Adrenal gland (tissue), 12 donors: ENCODE data around the gene ZNF74. TPM values are rescaled to one million over a fixed set of nuclear protein-coding genes. Genes with fewer than 3 reads are reported as not detected.

ENCODE experiments used
- DNase-seq, 7 donors: peaks; one replicate each; pipeline ENCODE4 v3.0.0-alpha.2; 2019 to 2020
- H3K27ac ChIP-seq, 5 donors: fragments of 200-600 bp; sonication (generic) in 4 of 5; 1 replicate in 3 of 5; 2 replicates in 2 of 5; pipeline versions ENCODE4 v1.5.1 to v1.8.0; 2016 to 2020; ENCODE audit warnings: mild to moderate bottlenecking in 1 of 5
- H3K27me3 ChIP-seq: fragments of 200-600 bp; 2 replicates; pipeline ENCODE4 v1.8.0; 2021
- H3K36me3 ChIP-seq, 2 donors: fragments of 200-600 bp; replicated peaks in 1 of 2; 1 replicate in 1 of 2; 2 replicates in 1 of 2; pipeline versions ENCODE4 v1.5.1 to v1.8.0; 2018 to 2022
- H3K4me1 ChIP-seq, 2 donors: fragments of 200-600 bp; replicated peaks in 1 of 2; 1 replicate in 1 of 2; 2 replicates in 1 of 2; pipeline versions ENCODE4 v1.5.1 to v1.8.0; 2018 to 2021
- H3K4me3 ChIP-seq, 4 donors: fragments of 200-600 bp; sonication (generic) in 3 of 4; one replicate each; pipeline ENCODE4 v1.5.1; 2016 to 2018
- H3K9me3 ChIP-seq, 3 donors: fragments of 200-600 bp; sonication (generic) in 1 of 3; replicated peaks in 1 of 3; 1 replicate in 2 of 3; 2 replicates in 1 of 3; pipeline versions ENCODE4 v1.5.1 to v1.8.0; 2016 to 2021
- CTCF ChIP-seq, 6 experiments: fragments of 450-650 bp in 4 of 6; fragments of 200-600 bp in 2 of 6; sonication (generic) in 1 of 6; IDR thresholded peaks; 1 replicate in 5 of 6; 2 replicates in 1 of 6; pipeline versions ENCODE4 v1.5.1 to v1.8.0; 2016 to 2021; ENCODE audit warnings: antibody characterized with exemption in 6 of 6, mild to moderate bottlenecking in 2 of 6, moderate library complexity in 1 of 6
- POLR2A ChIP-seq, 2 donors: fragments of 450-650 bp; IDR thresholded peaks; one replicate each; pipeline ENCODE4 v1.6.1; 2017; ENCODE audit warnings: antibody characterized with exemption in 2 of 2, mild to moderate bottlenecking in 2 of 2, moderate library complexity in 1 of 2
- WGBS, 4 donors: extraction: QIAGEN DNeasy Blood & Tissue Kit in 2 of 4; methylation state at CpG; one replicate each; pipeline versions ENCODE4 v1.1.5 to v1.1.7; 2013 to 2017; 5-methylcytosine and 5-hydroxymethylcytosine counted together
- intact Hi-C, 2 donors: fragments of 100-400 bp; cut with DNase I; formaldehyde crosslinking; loops; one replicate each; pipeline versions ENCODE4 v1.14.1 to v1.15.0; 2022 to 2023
- polyA plus RNA-seq, 3 donors: library from polyadenylated mRNA; stranded (reverse); fragments of 200-250 nt in 2 of 3; fragments of 350-450 nt in 1 of 3; fragmentation: Illumina TruSeq in 1 of 3; extraction: RNeasy Lipid Tissue Mini Kit (QIAGEN cat#74804) in 1 of 3; gene quantifications; one replicate each; pipeline ENCODE4 v1.2.3, GENCODE V29; 2013 to 2014
- total RNA-seq, 9 donors: library from RNA; depleted of rRNA in 4 of 9; stranded (reverse); fragments of >200 nt in 4 of 9; fragments of 120-200 nt in 1 of 9; fragmentation: NEBNext Ultra II Directional in 1 of 9; extraction: Animal tissue kit (Norgen Biotek cat#: 25700) in 1 of 9; gene quantifications; one replicate each; pipeline versions ENCODE4 v1.1.0 to v1.2.4, GENCODE V29; 2013 to 2023
- donor health status: healthy with polysubstance abuse.
- donor health status: Bipolar disorder and iron deficiency.
- donor health status: DM: yes; HTN: yes; CAD: no.
- donor health status: DM: no; HTN: no; CAD: no.
- donor health status: DM: no; HTN: no; CAD: no.
- donor health status: DM: yes; HTN: yes; CAD: no.

The ZNF74 gene
- total and polyA plus RNA-seq, 12 donors, result 4.4 to 28.9 (median 9.5) TPM

- Histone ChIP-seq H3K4me3 (peak overlapping the region in 1 of 4 donors; percentile 47), H3K9me3 (no peaks in the 10 kb centered on the region), H3K4me1 (peaks cover 12 to 29% of the 10 kb centered on the region in 2 donors), H3K27me3 (peaks cover 49% of the 10 kb centered on the region), H3K36me3 (no peaks in the 10 kb centered on the region), H3K27ac (no peak overlapping the region)
- WGBS, 4 donors, result 19 to 64% (median 37%) methylated on average over 3 to 50 of the region's 50 CpGs
- TF ChIP-seq POLR2A (IDR thresholded peaks at IDR 0.05) (no peak), CTCF (IDR thresholded peaks at IDR 0.05) (no peak)
- no peak for DNase-seq
- intact Hi-C loops, result loop anchor here in 1 of 2 donors (10.0 kb wide), 1 partner anchor 53 kb away; no protein-coding TSS in a partner anchor
Measured at GRCh38 chr22:20431511-20432192, 37.7 kb downstream of the ZNF74 start.

DNA sequence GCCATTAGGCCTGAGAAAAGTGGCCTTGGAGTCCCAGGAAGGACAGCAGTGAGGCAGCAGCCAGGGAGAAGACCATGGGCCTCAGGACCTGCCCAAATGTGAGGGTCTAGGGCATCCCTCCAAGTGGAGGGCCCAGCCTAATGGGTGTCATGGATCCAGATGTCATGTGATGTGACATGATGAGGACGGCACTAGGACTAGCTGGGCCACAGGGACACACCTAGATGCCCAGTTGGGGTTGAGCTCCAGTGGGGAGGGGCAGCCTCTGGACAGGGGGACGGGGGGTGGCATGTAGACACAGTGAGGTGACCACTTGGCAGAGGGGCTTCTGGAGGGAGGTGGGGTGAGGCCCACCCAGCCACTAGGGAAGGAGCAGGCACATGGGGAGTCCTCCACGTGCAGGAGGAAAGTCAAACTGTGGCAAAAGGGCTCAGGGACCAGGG, 38.3 kb downstream of the ZNF74 start:
- WGBS, 4 donors, result 79 to 85% (median 84%) methylated on average over 2 to 3 of the region's 3 CpGs
- Histone ChIP-seq H3K27me3 (peaks cover 55% of the 10 kb centered on the region), H3K4me1 (peaks cover 12 to 35% of the 10 kb centered on the region in 2 donors), H3K36me3 (no peaks in the 10 kb centered on the region), H3K9me3 (no peaks in the 10 kb centered on the region), H3K4me3 (no peak overlapping the region), H3K27ac (no peak overlapping the region)
- TF ChIP-seq CTCF (IDR thresholded peaks at IDR 0.05), result no peak
- TF ChIP-seq POLR2A (IDR thresholded peaks at IDR 0.05), result no peak
- intact Hi-C loops, result loop anchor here in 1 of 2 donors (10.0 kb wide), 1 partner anchor 53 kb away; no protein-coding TSS in a partner anchor
- DNase-seq, result no peak

DNA sequence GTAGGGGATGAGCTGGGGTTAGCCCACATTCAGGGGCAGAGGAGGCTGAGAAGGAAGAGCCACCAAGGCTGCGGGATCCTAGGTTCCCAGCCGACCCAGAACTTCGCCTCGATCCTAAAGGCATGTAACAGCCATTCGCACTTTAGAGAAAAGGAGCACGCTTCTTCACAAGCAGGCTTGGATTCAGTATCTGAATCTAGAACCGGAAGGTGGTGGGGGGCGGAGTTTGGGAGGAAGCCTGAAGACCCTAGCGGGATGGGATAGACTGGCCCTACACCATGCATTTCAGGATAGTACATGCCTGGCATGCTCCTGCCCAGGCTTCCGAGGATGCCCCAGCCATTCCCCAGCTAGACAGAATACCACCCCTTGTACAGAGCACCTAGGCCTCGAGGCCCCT, 39.2 kb downstream of the ZNF74 start:
- Histone ChIP-seq H3K4me1 (peaks cover 18 to 40% of the 10 kb centered on the region in 2 donors), H3K9me3 (no peaks in the 10 kb centered on the region), H3K27ac (no peak overlapping the region), H3K36me3 (no peaks in the 10 kb centered on the region), H3K4me3 (no peak overlapping the region), H3K27me3 (peaks cover 55% of the 10 kb centered on the region)
- TF ChIP-seq POLR2A (IDR thresholded peaks at IDR 0.05) (no peak), CTCF (IDR thresholded peaks at IDR 0.05) (no peak)
- intact Hi-C loops, result loop anchor here in 1 of 2 donors (10.0 kb wide), 1 partner anchor 52 kb away; no protein-coding TSS in a partner anchor
- WGBS, 4 donors, result 88 to 93% (median 90%) methylated on average over 9 to 11 of the region's 11 CpGs
- no peak for DNase-seq

- TF ChIP-seq POLR2A (IDR thresholded peaks at IDR 0.05), result no peak
- TF ChIP-seq CTCF (IDR thresholded peaks at IDR 0.05), result no peak
- Histone ChIP-seq H3K27me3 (peaks cover 55% of the 10 kb centered on the region), H3K9me3 (no peaks in the 10 kb centered on the region), H3K27ac (no peak overlapping the region), H3K4me3 (no peak overlapping the region), H3K4me1 (peaks cover 18 to 40% of the 10 kb centered on the region in 2 donors), H3K36me3 (no peaks in the 10 kb centered on the region)
- intact Hi-C loops, result loop anchor here in 1 of 2 donors (10.0 kb wide), 1 partner anchor 51 kb away; no protein-coding TSS in a partner anchor
- DNase-seq, result no peak
- 75 to 95% (median 87%) methylated on average over 2 to 4 of the region's 4 CpGs for WGBS, 4 donors
Measured at GRCh38 chr22:20433686-20434241, 39.8 kb downstream of the ZNF74 start.
